COLO668 (cell line): ENCODE results near the gene CTDSPL.

Experiments used
- DNase-seq: peaks from one replicate; lab custom pipeline; 2025; ENCODE audit not compliant: unreplicated experiment; lab: John Stamatoyannopoulos, UW

The CTDSPL gene

DNA sequence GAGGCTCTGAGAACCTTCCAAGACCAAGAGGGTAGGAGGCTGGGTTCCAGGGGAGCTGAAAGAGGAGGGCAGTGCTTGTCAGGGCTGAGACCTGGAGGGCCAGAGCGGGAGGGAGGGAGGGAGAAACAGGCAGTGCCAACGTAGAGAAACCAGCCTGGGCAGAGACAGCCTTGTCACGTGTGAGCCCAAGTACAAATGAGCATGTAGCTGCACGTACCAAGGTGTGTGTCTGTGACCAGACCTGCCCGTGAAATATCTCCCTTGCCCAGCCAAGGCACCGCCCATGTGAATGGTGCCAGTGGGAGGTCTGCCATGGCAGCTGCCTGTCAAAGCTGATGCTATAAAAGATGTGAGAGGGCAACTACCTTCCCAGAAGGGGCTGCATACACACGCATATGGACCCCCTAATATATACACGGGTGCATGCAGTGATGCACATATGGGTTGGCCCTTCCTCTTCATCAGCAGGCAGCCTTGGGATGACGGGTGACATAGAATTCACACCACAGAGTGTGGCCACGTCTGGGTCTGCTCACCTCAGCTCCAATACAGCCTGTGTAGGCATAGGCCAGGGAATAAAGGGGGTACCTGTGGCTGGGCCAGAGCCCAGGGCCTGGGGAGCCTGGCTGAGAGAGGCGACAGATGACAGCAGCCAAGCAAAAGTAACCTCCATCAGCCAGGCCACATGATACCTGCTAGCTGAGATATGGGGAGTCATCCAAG, 7.8 kb upstream of the CTDSPL start:
- DNase-seq, result no peak

DNA sequence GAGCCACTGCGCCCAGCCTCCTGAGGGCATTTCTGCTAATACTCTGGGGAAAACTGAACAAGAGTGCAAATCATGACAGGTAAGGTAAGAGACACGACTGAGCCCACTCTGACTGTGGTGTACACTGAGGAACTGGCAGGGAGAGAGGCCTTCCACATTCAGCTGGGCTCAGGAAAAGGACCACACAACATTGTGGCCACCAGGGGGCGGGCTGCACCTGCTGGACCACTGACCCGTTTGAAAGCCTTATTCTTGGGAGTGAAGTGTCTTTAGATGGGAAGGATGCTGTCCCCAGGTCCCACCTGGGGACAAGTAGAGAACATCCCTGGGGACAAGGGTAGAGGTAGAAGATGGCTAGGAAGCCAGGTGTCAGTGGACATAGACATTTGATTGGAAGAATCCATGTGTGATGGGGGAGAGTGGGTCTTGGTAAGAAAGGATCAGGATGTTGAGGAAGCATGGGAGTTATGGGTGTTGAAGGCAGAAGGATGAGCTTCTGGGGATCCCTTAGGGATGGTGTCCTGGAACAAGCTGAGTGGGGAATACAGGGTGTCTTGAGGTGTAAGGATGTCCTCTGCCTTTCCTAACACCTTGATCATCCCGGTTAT, 6.2 kb upstream of the CTDSPL start:
- peak; percentile 58 for DNase-seq

DNA sequence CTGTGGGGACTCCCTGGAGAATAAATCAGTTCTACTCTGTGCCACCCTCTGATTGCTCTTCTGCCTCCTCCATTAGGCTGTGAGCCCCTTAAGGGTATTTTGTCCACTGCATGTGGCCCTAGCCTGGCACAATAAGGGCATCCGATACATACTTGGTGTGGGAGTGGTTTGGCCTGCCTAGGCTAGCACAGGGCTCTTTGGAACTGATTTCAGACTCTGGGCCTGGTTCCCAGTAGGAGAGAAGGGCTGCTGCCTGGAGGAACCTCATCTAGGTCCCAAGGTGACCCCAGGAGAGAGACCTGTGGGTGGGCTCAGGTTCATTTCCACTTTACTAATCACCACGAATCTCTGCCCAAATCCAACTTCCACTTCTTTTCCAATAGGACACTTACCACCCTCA, 5.3 kb upstream of the CTDSPL start:
- DNase-seq, result no peak

DNA sequence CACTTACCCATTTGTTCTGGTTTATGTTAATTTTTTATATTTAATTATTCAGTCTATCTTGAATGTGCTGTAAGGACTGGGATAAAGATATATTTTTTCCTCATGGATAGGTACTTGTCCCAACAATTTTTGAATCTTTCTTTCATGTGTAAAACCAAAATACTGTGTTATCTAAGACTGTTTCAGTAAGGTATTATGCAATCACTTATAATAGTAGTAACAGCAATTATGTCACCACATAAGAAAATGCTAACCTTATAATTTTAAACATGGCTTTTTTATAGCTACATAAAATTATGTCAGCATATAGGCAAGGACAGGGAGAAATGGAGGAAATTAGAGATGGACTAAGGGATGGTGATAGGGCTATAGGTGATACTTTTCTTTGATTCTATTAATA, 2.9 kb upstream of the CTDSPL start:
- no peak for DNase-seq

DNA sequence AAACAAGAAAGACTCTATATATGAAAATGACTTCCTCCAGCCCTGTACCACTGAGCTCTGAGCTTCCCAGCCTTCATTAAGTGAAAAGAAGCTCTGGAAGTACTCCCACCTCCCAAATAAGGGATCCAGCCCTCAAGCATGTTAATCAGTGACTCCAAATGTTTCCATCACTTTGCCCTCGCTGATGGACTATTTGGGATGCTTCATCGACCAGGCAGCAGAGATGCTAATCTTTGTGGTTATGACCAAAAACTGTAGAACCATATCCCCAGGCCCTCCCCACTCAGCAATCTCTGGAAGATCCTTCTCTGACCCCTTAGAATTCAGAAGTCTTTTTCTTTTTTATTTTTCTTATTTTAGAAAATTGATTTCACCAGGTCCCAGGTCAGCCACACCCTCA, 2.3 kb upstream of the CTDSPL start:
- DNase-seq, result no peak

DNA sequence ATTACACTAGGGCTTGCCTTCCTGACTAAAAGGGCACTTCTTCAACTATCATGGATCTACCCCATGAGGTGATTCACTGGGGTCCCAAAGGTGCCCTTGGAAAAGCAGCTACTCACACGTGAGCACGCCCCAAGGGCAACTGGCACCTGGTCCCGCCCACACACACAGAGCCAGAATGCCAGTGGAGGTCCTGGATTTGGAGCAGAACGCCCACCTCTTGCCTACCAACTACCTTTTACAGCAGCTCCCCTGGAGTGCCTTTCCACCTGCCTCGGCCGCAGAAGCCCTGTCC, 1.8 kb upstream of the CTDSPL start:
- DNase-seq, result no peak

DNA sequence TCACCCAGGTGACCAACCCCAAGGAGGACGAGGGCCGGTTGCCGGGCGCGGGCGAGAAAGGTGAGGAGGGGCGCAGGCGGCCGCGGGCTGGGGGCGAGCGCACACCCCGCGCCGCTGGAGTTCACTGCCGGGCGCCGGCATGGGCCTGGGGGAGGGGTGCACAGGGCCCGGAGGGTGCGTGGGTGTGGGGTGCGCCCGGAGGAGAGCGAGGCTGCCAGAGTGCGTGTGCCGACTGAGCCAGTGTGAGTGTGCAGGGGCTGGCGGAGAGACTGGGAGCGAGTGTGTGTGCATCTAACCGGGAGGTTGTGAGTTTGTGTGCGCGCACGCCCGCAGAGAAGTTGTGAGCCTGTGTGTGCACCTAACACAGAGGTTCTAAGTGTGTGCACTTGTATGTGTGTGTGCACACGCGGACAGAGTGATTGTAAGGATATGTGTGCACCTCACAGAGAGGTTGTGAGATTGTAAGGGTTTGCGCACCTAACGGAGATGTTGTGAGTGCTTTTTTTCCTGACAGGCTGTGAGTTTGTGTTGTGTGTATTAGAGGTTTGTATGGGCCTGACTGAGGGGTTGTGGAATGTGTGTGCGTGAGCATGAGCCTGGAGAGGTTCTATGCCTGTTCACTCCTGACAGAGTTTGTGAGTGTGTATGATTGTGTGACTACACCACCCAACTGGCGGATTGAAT, 681 bp downstream of the CTDSPL start:
- peak; percentile 18 for DNase-seq

DNA sequence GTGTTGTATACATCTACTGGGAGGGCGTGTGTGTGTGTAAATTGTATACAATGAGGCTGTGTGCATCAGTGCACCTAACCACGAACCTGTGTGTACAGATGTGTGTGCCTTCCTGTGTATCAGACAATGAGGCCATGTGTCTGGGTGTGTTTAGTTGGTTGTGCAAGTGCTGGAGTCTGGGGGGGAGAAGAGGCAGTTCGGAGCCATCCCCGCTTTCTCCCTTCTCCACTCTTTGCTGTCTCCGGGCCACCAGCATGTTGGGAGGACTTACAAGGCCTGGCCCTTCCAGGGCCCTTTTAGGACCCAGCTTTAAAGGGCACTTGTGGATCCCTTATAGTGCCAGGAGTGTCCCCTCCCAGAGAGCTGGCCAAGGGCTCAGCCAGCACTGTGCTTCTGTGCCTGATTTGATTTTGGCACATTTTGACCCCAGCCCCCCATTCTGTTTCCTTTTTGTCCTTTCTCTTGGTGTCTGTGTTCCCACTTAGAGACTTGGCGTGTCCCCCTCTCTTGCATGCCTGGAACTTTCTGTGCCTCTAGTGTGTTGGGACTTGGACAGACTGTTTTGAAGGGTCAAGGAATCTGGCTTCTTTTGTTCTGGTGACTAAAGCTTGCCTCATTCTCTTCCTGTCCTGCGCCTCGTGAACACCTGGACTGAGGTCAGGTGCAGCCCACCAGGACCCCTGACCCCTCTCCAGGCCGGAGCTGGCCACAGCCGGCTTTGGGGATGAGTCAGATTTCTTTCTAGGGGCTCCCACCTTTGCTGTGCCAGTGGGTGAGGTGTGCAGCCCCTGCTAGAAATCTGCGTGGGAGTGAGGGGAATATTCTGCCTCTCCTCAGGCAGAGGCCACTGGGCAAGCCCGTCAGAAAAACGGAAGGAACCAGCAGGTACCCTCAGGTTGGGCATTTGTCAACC, 1.5 kb downstream of the CTDSPL start:
- peak; percentile 5 for DNase-seq

DNA sequence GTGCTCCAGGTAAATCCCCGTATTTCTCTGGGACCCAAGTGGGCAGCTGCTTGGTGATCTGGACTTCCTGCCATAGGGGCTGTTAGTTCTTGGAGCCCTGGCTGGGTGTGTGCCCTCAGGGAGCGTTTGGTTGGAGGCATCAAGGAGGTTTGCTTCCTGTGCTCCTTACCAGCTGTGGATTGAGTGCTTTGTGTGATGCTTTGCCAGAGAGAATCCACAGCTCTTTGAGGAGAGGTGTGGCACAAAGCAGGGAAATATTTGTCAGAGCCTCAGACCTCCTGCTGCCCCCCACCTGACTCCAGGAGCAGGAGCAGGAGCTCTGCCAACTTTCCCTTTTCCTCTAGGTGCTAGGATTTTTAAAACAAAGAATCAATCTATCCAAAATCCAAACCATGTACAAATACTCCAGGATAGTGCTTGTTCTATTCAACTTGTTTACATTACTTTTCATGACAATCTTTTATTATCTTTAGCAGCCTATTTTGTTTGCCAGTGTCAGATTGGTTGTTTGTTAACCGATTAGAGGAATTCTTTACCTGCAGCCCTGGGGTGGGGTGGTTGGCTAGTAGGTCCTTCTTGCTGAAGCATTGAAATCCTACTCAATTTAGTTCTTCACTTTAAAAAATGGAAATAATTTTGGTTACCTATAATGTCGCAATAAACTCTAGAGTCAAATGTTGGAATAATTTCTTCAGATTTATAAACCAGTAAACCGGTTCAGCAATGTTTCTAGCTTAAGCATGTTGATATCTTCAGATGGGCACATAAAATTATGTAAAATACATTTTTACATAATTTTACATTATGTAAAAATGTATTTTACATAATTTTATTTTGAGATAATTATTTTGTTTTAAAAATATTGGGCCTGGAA, 2.5 kb downstream of the CTDSPL start:
- peak; percentile 10 for DNase-seq

DNA sequence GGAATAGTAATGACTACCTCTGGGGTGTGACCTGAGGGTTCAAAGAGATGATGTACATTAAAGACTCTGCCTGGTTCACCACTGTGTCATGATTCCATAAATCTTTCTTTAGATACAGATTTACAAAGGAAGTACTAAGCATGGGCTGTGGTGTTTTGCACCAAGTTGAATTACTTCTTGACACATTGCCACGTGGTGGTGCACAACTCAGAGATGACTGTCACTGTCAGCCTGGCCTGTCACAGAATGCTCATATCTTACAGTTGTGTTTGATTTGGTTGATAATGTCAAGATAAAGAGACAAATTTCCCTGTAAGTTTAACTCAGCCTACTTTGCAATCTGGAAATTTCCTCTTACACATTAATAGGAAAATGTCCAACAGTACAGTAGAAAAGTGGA, 3.2 kb downstream of the CTDSPL start:
- no peak for DNase-seq

DNA sequence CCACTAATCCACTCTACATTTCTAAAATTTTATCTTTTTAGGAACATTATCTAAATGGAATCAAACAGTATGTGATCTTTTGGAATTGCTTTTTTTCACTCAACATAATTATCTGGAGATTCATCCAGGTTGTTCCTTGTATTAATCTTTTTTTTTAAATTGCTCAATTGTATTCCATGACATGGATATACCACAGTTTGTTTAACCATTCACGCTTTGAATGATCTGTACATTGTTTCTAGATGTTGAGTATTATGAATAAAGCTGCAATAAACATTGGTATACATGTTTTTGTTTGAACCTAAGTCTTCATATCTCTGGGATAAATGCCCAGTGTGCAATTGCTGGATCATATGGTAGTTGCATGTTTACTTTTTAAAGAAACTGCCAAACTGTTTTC, 5.5 kb downstream of the CTDSPL start:
- DNase-seq, result no peak

DNA sequence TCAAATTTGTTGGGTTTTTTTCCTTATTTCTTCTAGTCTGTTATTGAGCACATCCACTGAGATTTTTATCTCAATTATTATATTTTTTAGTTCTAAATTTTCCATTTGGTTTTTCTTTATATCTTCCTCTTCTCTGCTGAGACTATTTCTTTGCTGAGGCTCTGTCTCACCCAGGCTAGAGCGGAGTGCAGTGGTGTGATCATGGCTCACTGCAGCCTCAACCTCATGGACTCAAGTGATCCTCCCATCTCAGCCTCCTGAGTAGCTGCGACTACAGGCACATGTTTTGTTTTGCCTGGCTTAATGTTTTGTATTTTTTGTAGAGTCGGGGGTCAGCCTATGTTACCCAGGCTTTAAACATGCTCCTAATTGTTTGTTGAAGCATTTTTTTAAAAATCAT, 10.2 kb downstream of the CTDSPL start:
- no peak for DNase-seq

DNA sequence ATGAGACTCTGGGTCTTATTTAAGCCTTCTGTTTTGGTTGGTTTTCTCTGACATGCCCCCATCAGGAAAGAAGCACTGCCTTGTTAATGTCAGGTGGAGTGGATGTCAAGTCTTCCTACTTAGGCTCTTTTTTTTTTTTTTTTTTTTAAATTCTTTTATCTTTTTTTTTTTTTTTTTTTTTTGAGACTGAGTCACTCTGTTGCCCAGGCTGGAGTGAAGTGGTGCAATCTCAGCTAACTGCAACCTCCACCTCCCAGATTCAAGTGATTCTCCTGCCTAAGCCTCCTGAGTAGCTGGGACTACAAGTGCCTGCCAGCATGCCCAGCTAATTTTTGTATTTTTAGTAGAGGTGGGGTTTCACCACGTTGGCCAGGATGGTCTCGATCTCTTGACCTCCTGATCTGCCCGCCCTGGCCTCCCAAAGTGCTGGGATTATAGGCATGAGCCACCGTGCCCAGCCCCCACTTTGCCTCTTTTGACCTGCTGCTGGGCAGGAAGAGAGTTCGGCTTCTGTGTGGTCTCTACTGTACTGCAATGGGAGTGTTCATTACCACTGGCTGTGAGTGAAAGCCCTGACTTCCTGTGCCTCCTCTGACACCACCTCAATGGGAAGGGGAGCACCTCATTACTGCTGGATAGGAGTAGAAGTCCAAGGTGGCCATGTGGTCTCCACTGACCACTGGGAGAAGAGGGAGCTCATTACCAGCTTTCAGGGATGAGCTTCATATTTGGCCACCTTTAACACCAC, 10.9 kb downstream of the CTDSPL start:
- no peak for DNase-seq

DNA sequence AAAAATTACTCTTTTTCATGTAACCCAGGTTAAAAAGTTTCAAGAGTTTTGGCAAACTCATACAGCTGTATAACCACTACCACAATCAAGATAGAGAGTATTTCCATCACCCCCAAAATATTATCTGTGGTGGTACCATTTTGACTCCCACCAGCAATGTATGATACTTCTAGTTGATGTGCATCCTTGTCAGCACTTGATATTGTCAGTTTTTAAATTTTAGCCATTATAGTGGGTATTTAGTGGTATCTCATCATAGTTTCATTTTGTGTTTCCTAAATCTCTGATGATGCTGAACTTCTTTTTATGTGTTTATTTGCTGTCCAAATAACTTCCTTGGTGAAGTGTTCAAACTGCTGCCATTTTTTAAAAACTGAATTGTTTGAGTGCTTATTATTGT, 14.6 kb downstream of the CTDSPL start:
- no peak for DNase-seq

DNA sequence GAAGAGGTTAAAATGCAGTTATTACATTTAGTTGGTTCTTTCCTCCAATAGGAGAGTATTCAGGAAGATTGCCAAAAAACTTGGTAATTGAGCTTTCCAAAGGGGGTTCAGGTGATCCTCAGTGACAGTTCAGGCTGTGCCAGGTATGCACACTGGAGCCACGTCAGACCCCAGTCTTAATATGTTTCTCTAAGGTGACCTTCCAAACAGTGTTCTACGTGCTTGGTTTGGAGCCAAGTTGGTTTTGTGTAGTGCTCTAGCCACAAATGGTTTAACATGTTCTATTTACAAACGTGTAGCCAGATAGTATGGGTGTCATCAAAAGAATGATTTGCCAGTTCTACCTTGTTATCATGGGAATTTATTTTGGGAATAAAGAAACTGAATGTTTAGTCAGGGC, 21.0 kb downstream of the CTDSPL start:
- no peak for DNase-seq

DNA sequence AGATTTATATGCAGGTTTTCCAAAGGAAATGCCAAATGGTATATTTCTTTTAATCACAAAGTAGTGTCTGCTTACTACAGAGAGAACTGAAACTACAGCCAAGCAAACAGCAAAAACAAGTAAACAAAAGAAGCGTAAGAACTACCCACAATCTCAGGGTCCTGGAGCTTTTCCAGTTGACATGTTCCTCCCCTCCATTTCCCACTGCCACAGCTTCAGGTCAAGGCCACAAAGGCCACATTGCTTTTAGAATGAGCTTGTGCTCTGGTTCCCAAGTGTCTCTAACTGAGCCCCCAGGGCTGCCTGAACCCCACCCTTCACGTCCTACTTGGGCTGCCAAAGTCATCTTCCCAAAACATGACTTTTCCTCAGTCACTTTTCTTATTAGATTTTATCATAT, 24.1 kb downstream of the CTDSPL start:
- DNase-seq, result no peak

DNA sequence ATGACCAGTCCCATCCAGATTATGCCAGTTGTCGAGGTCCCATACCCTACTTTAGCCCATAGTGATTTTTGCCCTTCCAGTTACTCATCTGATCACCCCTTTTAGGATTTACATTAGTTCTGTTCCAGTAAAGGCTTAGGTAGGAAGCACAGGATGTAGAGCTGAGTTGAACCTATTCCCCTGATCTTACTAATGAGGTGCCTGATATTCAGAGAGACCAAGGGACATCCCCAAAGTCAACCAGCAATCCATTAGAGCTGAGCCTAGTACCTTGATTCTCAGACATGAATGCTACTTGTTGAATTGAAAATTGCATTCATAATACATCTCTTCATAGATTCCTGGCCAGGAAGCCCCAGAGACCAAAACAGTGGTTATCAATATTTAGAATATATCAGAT, 24.7 kb downstream of the CTDSPL start:
- no peak for DNase-seq

DNA sequence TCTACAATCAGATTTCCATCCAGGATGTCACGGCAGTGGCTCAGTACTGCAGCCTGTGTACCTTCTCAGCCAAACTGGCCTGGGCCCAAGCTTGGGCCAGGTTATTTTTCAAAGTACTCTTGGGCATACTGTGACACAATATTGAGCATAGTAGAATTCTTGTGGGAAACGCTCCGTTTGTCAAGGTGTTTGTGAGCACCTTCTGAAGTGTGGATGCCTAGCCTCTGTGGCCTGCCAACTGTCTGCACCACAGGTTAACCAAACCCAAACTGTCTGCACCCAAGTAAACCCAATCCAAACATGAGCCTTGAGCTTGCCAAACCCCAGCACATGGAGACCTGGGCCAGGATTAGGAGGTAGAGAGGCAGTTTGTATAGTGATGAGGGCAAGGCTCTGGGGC, 25.4 kb downstream of the CTDSPL start:
- no peak for DNase-seq

DNA sequence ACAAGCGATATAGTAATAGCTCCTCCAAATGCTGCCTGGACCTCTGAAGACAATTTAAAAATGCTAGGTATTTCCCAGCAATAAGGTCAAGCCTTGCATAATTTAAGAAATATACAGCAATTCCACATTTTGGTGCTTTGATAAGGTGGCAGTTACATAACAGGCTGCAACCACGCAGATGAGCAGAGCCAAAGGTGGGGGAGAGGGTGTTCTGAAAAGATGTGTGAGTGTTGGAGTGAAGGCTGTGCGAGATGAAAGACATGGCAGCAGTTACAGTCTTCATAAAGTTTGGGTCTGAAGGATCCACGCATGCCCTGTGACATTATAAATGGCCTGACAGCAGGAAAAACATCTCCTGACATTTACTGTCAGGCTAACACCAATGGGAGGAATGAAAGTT, 26.1 kb downstream of the CTDSPL start:
- DNase-seq, result no peak

DNA sequence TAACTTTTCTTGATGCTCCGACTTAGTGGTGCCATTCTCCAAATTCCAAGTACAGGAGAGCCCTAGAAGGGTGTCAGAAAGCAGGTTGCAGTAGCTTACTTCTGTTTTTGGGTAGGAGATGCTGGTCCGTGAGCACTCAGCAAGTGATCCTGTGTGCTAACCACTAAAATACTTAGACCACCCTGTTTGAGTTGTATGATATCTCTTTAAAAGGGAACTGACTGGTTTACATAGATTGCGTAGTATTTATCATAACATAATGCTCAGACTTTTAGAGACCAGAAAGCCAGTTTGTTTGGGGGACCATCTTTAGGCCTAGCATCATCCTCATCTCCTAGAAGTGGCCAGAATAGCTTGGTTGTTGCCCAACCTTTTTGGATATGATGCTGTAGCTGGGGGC, 26.7 kb downstream of the CTDSPL start:
- no peak for DNase-seq
